H1 (cell line): ENCODE measurements around the gene PAX3. TPM values are rescaled to one million over a fixed set of nuclear protein-coding genes. Genes with fewer than 3 reads are reported as not detected.

ENCODE experiments used
- CTCF ChIA-PET: fragments of 300-600 bp; sonication (Branson Sonifier 250); formaldehyde crosslinking; loops from one replicate; lab custom pipeline; 2021; ENCODE audit not compliant: partially characterized antibody; lab: Charles Lee
- POLR2A ChIA-PET: fragments of 300-600 bp; sonication (Branson Sonifier 250); formaldehyde crosslinking; loops from one replicate; lab custom pipeline; 2021; ENCODE audit warnings: inconsistent platforms; ENCODE audit not compliant: partially characterized antibody; lab: Charles Lee
- DNase-seq, 2 experiments: peaks; one replicate each; pipeline versions ENCODE4 v3.0.0 to v3.0.0-alpha.2; 2010 to 2022; ENCODE audit warnings: low spot score in 2 of 2, low read depth in 1 of 2, mixed read lengths in 1 of 2
- FAIRE-seq: peaks from 2 replicates; lab custom pipeline; 2011; peaks lifted over from hg19 to GRCh38; lab: Jason Lieb, UNC
- H2AFZ ChIP-seq: 2 replicates; pipeline ENCODE4 v1.8.1; 2012; ENCODE audit warnings: low read length, inconsistent platforms
- H2AK5ac ChIP-seq: 2 replicates; pipeline ENCODE4 v1.6.1; 2013; ENCODE audit warnings: low read depth, low read length
- H2BK120ac ChIP-seq: replicated peaks from 2 replicates; pipeline ENCODE3; 2013; ENCODE audit warnings: low read depth, low read length, inconsistent platforms
- H2BK12ac ChIP-seq: 2 replicates; pipeline ENCODE4 v1.6.1; 2013; ENCODE audit warnings: low read depth, low read length
- H2BK15ac ChIP-seq: 2 replicates; pipeline ENCODE4 v1.6.1; 2013; ENCODE audit warnings: low read length
- H2BK20ac ChIP-seq: 2 replicates; pipeline ENCODE4 v1.6.1; 2013; ENCODE audit warnings: low read length
- H2BK5ac ChIP-seq: 2 replicates; pipeline ENCODE4 v1.6.1; 2013; ENCODE audit warnings: low read depth, low read length
- H3K14ac ChIP-seq: 2 replicates; pipeline ENCODE4 v1.6.1; 2013; ENCODE audit warnings: inconsistent platforms; ENCODE audit not compliant: insufficient read length
- H3K18ac ChIP-seq: 2 replicates; pipeline ENCODE4 v1.6.1; 2013; ENCODE audit warnings: low read length; ENCODE audit errors: extremely low read depth
- H3K23ac ChIP-seq: 2 replicates; pipeline ENCODE4 v1.6.1; 2013; ENCODE audit warnings: inconsistent platforms; ENCODE audit not compliant: insufficient read length
- H3K23me2 ChIP-seq: 2 replicates; pipeline ENCODE4 v1.6.1; 2013; ENCODE audit warnings: low read depth, low read length
- H3K27ac ChIP-seq: 2 replicates; pipeline ENCODE4 v1.6.1; 2011; ENCODE audit warnings: low read depth, low read length, inconsistent platforms
- H3K27me3 ChIP-seq, 4 experiments: replicated peaks in 1 of 4; 1 replicate in 1 of 4; 2 replicates in 3 of 4; pipeline versions ENCODE4 v1.6.1 to v1.8.1; 2011 to 2013; ENCODE audit warnings: low read length in 3 of 4, mild to moderate bottlenecking in 3 of 4, inconsistent platforms in 2 of 4, mixed read lengths in 2 of 4, moderate library complexity in 1 of 4; ENCODE audit not compliant: control insufficient read depth in 3 of 4, insufficient read depth in 3 of 4; ENCODE audit errors: extremely low read depth in 1 of 4
- H3K36me3 ChIP-seq, 4 experiments: 2 replicates each; pipeline versions ENCODE4 v1.6.1 to v1.8.1; 2011 to 2013; ENCODE audit warnings: mild to moderate bottlenecking in 4 of 4, low read length in 3 of 4, moderate library complexity in 2 of 4, control low read depth in 1 of 4, inconsistent platforms in 1 of 4; ENCODE audit not compliant: insufficient read depth in 4 of 4, control insufficient read depth in 2 of 4
- H3K4ac ChIP-seq: replicated peaks from 2 replicates; pipeline ENCODE3; 2013; ENCODE audit warnings: low read length, low read depth, mixed read lengths, inconsistent platforms; ENCODE audit not compliant: insufficient read length
- H3K4me1 ChIP-seq, 4 experiments: replicated peaks in 1 of 4; 1 replicate in 1 of 4; 2 replicates in 3 of 4; pipeline versions ENCODE4 v1.6.1 to v1.8.1; 2011 to 2013; ENCODE audit warnings: low read length in 3 of 4, inconsistent platforms in 2 of 4, mixed read lengths in 1 of 4; ENCODE audit not compliant: insufficient read depth in 4 of 4, control insufficient read depth in 3 of 4
- H3K4me2 ChIP-seq, 2 experiments: 2 replicates each; pipeline versions ENCODE4 v1.6.1 to v1.8.1; 2011 to 2013; ENCODE audit warnings: low read depth in 2 of 2, low read length in 2 of 2, control low read depth in 1 of 2, inconsistent platforms in 1 of 2, mild to moderate bottlenecking in 1 of 2; ENCODE audit not compliant: insufficient read depth in 1 of 2
- H3K4me3 ChIP-seq, 4 experiments: fragments of 200-600, 300-600 bp in 1 of 4; sonication (generic), shearing (Covaris generic), sonication (Bioruptor Twin) in 1 of 4; 2 replicates each; pipeline versions ENCODE4 v1.5.1 to v1.8.1; 2011 to 2016; ENCODE audit warnings: low read length in 4 of 4, low read depth in 3 of 4, control low read depth in 2 of 4, inconsistent platforms in 2 of 4, mild to moderate bottlenecking in 2 of 4, mixed read lengths in 1 of 4, moderate library complexity in 1 of 4; ENCODE audit not compliant: insufficient read depth in 2 of 4; ENCODE audit errors: extremely low read depth in 1 of 4
- H3K56ac ChIP-seq: replicated peaks from 2 replicates; pipeline ENCODE3; 2013; ENCODE audit warnings: low read depth, mild to moderate bottlenecking, mixed read lengths, low read length, inconsistent platforms; ENCODE audit not compliant: insufficient read length
- H3K79me1 ChIP-seq: 2 replicates; pipeline ENCODE4 v1.6.1; 2013; ENCODE audit warnings: low read depth, low read length, control low read depth
- H3K79me2 ChIP-seq, 2 experiments: 2 replicates each; pipeline versions ENCODE4 v1.6.1 to v1.8.1; 2012 to 2013; ENCODE audit warnings: low read length in 2 of 2, mild to moderate bottlenecking in 2 of 2, inconsistent platforms in 1 of 2; ENCODE audit not compliant: insufficient read depth in 2 of 2, control insufficient read depth in 1 of 2
- H3K9ac ChIP-seq, 4 experiments: replicated peaks in 1 of 4; 1 replicate in 1 of 4; 2 replicates in 3 of 4; pipeline versions ENCODE4 v1.6.1 to v1.8.1; 2011 to 2013; ENCODE audit warnings: low read depth in 3 of 4, low read length in 3 of 4, control low read depth in 2 of 4, mild to moderate bottlenecking in 2 of 4, moderate library complexity in 2 of 4, inconsistent platforms in 1 of 4; ENCODE audit errors: extremely low read depth in 1 of 4
- H3K9me3 ChIP-seq, 2 experiments: 2 replicates each; pipeline versions ENCODE4 v1.6.1 to v1.8.1; 2012 to 2013; ENCODE audit warnings: mild to moderate bottlenecking in 2 of 2, moderate library complexity in 2 of 2, control low read depth in 1 of 2, inconsistent platforms in 1 of 2, low read depth in 1 of 2, low read length in 1 of 2, mixed read lengths in 1 of 2; ENCODE audit not compliant: insufficient read depth in 2 of 2
- H4K20me1 ChIP-seq, 2 experiments: replicated peaks in 1 of 2; 2 replicates each; pipeline versions ENCODE3 to v1.8.1; 2011 to 2013; ENCODE audit warnings: inconsistent platforms in 2 of 2, low read length in 2 of 2, mild to moderate bottlenecking in 1 of 2; ENCODE audit not compliant: insufficient read depth in 2 of 2, control insufficient read depth in 1 of 2
- H4K5ac ChIP-seq: 2 replicates; pipeline ENCODE4 v1.6.1; 2013; ENCODE audit warnings: low read length, low read depth, mixed read lengths, inconsistent platforms; ENCODE audit not compliant: insufficient read length
- H4K8ac ChIP-seq: 2 replicates; pipeline ENCODE4 v1.8.0; 2013; ENCODE audit warnings: mild to moderate bottlenecking, moderate library complexity, low read length, inconsistent platforms; ENCODE audit not compliant: insufficient read depth; ENCODE audit errors: extremely low read depth
- H4K91ac ChIP-seq: replicated peaks from 2 replicates; pipeline ENCODE3; 2013; ENCODE audit warnings: low read length, mixed read lengths, inconsistent platforms; ENCODE audit not compliant: insufficient read length
- CBX5 ChIP-seq: fragments of 300-800, 300-1000 bp; sonication (generic); IDR thresholded peaks from 2 replicates; pipeline ENCODE4 v1.7.1; 2016; ENCODE audit warnings: antibody characterized with exemption, low read length, low read depth
- GTF2F1 ChIP-seq: IDR thresholded peaks from 2 replicates; pipeline ENCODE4 v1.6.1; 2012; ENCODE audit warnings: low read depth, low read length, improper control_type of control experiment, borderline replicate concordance
- SP2 ChIP-seq: IDR thresholded peaks from 2 replicates; pipeline ENCODE4 v1.6.1; 2012; ENCODE audit warnings: mild to moderate bottlenecking, low read length, inconsistent platforms
- YY1 ChIP-seq: IDR thresholded peaks from 2 replicates; pipeline ENCODE4 v1.6.1; 2011; ENCODE audit warnings: low read depth, mild to moderate bottlenecking, low read length
- WGBS, 2 experiments: shearing (Covaris generic) in 1 of 2; methylation state at CpG; one replicate each; pipeline versions ENCODE4 v1.1.6 to v1.1.7; 2013 to 2015; ENCODE audit warnings: low lambda C conversion rate in 2 of 2, mixed read lengths in 2 of 2, inconsistent platforms in 1 of 2, low coverage in 1 of 2, missing lambda C conversion rate in 1 of 2; ENCODE audit not compliant: insufficient replicate concordance in 2 of 2, insufficient coverage in 1 of 2, insufficient read length in 1 of 2; ENCODE audit errors: extremely low coverage in 1 of 2, missing lambda C conversion rate in 1 of 2; 5-methylcytosine and 5-hydroxymethylcytosine counted together
- polyA plus RNA-seq, 7 experiments: library from polyadenylated mRNA; depleted of rRNA in 3 of 7; stranded (reverse) in 5 of 7; unstranded in 2 of 7; fragments of >200 nt in 5 of 7; fragments of 200-250 nt in 2 of 7; gene quantifications; 1 replicate in 5 of 7; 2 replicates in 1 of 7; 4 replicates in 1 of 7; pipeline versions ENCODE4 v1.2.1 to v1.2.3, GENCODE V29; 2011 to 2013; ENCODE audit warnings: missing spikeins in 2 of 7, mixed read lengths in 2 of 7
- total RNA-seq: library from RNA; stranded (reverse); fragmentation: NEBNext Ultra II Directional; extraction: Animal tissue kit (Norgen Biotek cat#: 25700); gene quantifications from 2 replicates; pipeline ENCODE4 v1.2.1, GENCODE V29; 2021

Gene PAX3
- total and polyA plus RNA-seq, 2 of the 8 experiments (the other 6 are each of a cell fraction or from before 2014, with no cell fraction given): 0.33 TPM; not detected in 1

- Histone ChIP-seq H3K9ac (no peak overlapping the region), H3K23me2 (no peaks in the 10 kb centered on the region), H4K20me1 (no peaks in the 10 kb centered on the region), H2BK15ac (no peak overlapping the region), H3K79me1 (no peaks in the 10 kb centered on the region), H3K4me3 (no peak overlapping the region), H4K91ac (no peak overlapping the region), H2BK12ac (no peak overlapping the region), H3K23ac (no peak overlapping the region), H3K4ac (no peak overlapping the region), H3K9me3 (no peaks in the 10 kb centered on the region), H3K27ac (no peak overlapping the region), H3K4me2 (no peak overlapping the region), H3K27me3 (no peaks in the 10 kb centered on the region), H2AFZ (no peak overlapping the region), H2AK5ac (no peak overlapping the region), H2BK20ac (no peak overlapping the region), H4K8ac (no peak overlapping the region), H4K5ac (no peak overlapping the region), H3K18ac (no peak overlapping the region), H2BK120ac (no peak overlapping the region), H2BK5ac (no peak overlapping the region), H3K36me3 (no peaks in the 10 kb centered on the region), H3K56ac (no peak overlapping the region), H3K14ac (no peak overlapping the region), H3K4me1 (peaks cover 0 to 4% (median 1%) of the 10 kb centered on the region in 4 experiments; a peak in 1 of 7 replicates), H3K79me2 (no peaks in the 10 kb centered on the region)
- CTCF ChIA-PET: no interaction called here
- 76% methylated on average over 4 of the region's 4 CpGs; no CpG with 5 or more reads in 1 of the 2 experiments for WGBS, 2 experiments
- POLR2A ChIA-PET: no interaction called here
- FAIRE-seq (no peak), DNase-seq (no peak)
- TF ChIP-seq SP2 (no peak), YY1 (no peak), GTF2F1 (no peak), CBX5 (no peak)
Observed at GRCh38 chr2:222208010-222208690, 90.6 kb downstream of the PAX3 start.
